M059J (cell line): Measurements from ENCODE around the gene IYD. TPM values are rescaled to one million over a fixed set of nuclear protein-coding genes. Genes with fewer than 3 reads are reported as not detected.
A peak's percentile ranks its signal among the peaks of the same experiment; 100 is the strongest.

ENCODE experiments used
- DNase-seq: peaks from one replicate; pipeline ENCODE4 v3.0.0-alpha.2; 2012; ENCODE audit warnings: low read depth
- total RNA-seq: library from RNA; depleted of rRNA; stranded (reverse); fragments of >200 nt; shearing (Covaris generic); gene quantifications from 2 replicates; pipeline ENCODE4 v1.2.3, GENCODE V29; 2014

Gene IYD
- total RNA-seq, 1 experiment from 2014 or later: not detected

DNA sequence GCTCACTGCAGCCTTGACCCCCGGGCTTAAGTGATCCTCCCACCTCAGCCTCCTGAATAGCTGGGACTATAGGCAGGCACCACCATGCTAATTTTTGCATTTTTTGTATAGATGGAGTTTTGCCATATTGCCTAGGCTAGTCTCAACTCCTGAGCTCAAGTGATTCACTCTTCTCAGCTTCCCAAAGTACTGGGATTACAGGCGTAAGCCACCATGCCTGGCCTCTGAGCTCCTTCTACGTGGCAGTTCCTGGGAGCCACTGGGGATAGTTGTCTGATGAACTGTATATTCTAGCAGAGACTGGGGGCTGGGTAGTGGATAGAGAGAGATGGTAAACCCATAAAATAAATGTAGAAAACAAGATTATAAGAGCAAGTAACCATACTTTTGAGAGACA lies 26.1 kb downstream of the IYD start:
- DNase-seq: no peak

DNA sequence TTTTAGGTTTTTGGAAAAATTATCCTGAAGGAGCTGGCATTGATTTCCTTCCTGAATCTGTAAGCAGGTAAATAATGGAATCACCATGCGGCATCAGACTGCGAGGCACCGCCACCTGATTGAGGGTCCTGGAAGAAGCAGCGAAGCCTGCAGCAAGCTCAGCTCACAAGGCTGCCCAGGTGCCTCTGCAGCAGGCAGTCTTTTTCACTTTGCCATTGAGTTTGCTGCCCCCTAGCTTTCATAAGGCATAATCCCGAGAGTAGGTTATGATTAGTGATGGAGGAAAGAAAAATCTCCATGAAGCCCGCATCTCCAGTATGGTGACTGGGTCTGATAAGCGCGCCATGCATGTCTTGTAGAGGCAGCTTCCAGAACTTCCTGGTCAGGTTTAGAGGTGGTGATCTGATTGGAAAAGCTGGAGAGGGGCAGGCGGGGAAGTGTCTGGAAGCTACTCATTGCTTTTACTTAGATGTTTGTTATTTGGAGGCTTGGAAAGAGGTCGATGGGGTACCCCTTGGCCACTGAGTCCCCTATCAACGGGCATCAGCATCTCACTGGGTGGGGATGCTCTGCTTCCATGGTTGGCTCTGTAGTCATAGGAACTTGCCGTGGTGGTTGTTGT lies 26.7 kb downstream of the IYD start:
- DNase-seq: peak; percentile 55

DNA sequence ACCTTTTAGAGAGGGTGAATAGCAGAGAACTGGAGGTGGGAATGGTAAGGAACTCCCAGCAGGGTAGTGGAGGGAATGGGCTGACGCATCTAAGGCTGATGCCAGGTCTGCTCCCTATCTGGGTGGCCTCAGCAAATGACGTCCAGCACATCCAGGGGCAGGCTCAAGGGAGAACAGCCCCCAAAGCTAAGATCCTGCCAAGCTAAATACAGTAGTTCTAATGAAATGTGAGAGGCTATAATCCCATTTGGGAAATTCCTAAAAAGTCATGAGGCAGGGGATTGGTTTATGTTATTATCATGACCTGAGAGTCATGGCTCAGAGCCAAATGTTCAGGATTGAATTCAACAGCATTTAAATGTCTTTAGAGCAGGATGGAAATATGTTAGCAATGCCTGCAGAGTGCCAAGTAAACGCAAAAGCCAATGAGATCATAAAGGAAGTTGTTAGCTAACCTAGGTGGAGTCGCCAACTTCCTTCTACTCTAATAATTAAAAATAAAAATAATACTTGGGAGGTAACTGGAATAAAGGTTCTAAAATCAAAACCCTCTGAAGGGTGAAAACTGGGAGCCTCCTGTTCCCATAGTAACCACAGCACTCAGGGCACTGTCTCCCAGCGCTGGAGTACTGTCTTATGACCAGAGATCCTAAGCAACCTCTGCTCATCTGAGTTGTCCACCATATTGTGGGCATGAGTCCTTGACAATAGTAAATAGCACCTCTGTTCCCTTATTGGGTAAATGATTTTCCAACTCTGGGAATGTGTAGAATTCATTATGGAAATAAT lies 34.8 kb downstream of the IYD start:
- peak; percentile 5 for DNase-seq

DNA sequence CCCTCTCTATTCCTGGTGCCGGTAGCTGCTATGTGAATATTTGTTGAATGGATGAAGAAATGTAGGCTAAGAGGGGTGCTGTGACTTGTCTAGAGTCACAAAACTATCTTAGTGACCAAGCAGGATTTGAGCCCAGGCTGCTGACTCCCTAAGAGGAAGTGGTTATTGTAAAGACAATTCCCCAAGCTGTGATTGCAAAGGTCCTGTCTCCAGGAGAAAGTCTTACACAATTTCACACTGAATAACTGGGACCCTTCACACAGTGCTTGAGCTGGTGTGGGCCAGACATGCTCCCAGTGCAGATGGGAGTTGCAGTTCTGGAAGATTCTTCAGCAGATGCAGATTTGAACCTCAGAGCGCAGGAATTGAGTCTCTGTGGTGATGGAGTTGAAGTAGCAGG lies 38.1 kb downstream of the IYD start:
- no peak for DNase-seq

DNA sequence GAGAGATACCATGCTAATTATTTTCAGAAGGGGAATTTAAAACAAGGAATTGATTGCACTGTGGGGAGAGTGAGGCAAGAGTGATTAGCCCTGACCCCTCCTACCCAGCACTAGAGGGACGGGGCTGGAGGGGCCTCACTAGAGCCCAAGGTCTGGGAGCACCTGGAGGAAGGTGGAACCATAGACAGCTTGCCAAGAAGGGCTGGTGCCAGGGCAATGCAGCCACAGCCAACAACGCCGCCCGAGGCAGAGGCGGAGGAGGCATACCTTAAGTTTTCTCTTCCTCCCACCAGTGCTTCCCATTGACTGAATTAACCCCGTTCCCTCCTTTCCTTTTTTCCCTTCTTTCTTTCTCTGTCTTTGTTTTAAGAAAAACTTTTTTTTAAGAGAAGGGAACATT lies 40.0 kb downstream of the IYD start:
- no peak for DNase-seq

DNA sequence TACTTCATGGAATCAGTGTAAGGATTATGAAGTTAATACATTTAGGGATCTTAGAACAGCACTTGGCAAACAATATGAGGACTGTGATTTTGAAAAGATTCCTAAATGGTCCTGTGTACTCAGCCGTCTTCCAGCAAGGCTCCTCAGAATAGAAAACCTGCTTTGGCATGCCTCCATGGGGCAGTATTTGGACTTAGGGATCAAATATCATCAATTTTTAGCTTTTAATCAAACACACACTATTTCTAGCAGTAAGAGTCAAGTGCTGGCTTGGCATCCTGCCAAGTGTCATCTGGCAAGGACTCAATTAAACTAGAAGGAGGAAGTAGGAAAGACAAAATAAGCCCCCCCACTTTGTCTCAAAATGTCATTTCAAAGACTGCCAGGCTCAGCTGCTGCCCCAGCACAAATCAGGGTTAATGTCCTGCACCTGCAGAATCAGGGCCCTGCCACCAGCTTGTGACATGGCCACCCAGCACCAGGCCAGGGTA lies 40.8 kb downstream of the IYD start:
- no peak for DNase-seq

DNA sequence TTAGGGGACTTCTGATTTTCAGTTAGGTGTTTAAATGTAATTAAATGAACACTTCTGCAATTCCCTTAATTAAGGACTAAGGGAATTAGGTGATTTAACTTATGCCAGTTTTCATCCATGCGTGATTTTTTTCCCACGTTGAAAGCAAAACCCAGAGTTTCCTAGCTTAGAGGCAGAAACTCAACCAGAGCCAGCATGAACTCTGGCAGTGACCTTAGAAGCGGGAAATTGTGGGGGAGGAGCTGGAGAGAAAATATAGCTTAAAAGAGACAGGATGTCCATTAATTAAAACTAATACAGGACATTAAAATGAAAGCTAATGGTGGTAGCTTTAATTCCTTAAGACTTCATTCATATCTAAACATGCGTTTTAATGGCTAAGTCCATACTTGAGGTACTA lies 41.6 kb downstream of the IYD start:
- no peak for DNase-seq

DNA sequence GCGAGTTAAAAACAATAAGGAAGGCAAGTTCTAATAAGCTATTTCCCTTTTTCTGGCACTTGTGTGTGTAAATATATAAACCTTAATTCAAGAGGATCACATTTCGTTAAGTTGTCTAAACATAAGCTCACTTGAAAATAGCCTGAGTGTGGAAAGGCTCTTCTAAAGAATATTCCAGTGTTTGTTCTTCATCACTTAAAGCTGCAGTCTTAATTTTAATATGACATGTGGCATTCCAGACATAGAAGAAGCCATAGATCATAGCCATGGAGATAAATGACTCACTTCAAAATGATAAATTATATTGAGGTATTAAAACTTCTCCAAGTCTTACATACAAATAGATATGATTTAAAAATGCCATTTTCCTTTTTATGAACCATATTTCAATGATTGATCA lies 42.1 kb downstream of the IYD start:
- DNase-seq: no peak

DNA sequence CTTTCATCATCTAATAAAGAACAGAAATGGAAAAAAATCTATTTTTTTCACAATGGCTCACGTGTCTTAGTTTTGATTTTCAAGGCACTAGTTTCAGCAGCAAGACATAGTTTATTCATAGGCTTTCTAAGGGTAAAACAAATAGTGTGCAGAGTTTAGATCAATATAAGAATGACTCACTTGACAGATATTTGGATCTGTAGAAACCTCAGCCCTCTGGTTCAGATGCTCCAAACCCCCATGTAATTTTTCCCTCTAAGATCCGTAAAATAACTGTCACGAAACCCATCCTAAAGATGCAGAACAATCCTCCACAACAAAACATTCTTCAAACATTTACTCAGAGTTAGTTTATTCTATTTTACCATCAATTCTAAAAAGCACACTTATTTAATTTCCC lies 43.4 kb downstream of the IYD start:
- no peak for DNase-seq

DNA sequence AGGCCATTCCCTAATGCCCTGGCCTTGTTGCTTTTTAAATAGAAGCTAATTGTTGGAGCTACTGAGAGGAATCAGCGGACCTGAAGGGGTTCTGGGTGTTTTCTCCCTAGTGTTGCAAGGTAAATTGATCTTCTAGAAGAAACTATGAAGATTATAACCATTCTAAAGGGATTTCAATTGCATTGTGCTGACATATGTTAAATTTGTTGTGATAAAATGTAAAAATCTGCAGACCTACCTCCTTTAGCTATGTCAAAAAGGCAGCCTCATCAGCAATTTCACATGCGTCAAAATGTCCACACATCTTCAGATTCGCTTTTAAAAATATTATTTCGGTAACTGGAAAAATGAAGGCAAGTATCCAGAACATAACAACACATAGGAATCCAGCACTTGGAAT lies 44.4 kb downstream of the IYD start:
- no peak for DNase-seq

DNA sequence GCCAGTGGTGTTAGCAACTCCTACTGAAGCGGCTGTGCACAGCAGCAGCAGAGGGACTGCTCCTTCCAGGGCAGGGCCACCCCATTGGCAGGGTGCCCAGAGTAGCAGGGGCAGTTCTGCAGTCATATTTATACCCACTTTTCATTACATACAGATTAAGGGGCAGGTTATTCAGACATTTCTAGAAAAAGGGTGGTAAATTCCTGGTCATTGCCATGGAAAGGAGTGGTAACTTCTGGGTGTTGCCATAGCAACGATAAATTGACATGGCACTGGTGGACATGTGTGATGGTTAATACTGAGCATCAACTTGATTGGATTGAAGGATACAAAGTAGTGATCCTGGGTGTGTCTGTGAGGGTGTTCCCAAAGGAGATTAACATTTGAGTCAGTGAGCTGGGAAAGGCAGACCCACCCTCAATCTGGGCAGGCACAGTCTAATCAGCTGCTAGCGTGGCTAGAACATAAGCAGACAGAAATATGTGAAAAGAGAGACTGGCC lies 45.0 kb downstream of the IYD start:
- DNase-seq: no peak

DNA sequence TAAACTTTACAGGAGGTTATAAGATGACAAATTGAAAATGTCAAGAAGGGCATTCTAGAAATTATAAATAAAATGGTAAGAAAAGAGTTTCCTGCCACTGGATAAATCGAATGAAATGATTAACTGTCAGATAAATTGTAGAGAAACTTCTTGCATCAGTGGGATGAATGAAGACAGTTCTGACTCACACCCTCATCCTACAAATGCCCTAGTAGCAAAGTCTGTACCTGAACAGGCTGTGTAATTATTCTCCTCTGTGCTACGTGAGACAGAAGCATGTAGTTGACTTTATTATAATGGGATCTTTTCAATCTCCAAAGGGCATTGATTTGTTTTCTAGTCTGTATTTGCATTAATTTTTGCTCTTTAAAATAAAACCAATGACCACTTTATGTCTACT lies 47.3 kb downstream of the IYD start:
- no peak for DNase-seq

DNA sequence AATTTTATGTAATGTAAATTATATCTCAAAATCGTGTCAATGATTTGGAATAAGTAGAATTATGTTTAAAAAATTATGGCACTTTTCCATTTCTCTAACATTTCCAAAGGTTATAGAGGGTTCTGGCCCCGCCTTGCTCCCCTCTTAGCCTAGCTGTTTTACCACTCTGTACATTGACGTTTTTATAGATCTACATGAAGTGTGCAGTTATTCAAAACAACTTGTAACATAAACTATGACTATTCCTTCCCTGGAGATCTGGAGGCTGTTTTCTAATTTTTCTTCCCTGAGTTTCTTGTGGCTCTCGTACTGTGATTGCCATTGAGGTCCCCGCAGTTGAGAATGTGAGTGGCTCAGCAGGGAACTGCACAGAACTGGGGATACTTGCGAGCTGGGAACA lies 48.4 kb downstream of the IYD start:
- DNase-seq: no peak

DNA sequence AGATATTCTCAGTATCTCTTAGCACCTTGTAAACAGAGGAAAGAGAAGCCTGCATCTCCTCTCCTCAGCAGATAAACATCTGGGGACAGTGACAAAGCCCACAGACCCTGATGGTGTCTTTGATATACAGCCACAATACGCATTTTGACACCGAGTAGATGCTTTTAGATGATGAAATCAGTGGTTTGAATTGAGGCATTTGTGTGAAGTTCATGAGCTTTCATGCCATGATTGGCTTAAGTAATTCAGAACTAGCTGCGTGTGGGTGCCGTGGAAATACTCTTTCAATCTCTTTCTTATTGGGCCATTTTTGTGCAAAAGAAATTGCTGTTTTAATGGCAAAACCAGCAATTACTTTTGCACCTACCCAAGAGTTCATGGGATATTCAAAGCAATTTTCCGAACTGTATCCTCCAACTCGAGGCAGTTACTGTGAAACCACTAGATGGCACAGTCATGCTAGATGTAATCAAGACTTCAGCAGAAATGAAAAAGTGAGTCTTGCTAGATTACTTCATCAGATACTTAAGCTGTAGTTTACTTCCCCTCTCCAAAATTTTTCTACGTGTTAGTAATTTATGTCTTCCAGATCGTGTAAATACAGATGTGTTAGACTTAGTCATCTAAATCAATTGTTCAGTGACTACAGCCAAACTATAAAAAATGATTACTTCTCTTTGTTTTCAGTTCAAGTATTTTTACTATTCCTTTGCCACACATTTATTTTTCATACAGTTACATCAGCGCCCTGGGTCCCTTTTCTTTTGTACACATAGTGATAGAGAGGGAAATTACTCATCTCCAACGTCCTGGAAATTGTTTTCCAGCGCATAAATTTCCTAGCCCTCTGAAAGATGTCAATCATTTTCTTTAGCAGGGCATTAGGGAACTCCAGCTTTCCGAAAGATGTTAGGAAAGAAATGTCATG lies 49.4 kb downstream of the IYD start:
- peak; percentile 69 for DNase-seq

DNA sequence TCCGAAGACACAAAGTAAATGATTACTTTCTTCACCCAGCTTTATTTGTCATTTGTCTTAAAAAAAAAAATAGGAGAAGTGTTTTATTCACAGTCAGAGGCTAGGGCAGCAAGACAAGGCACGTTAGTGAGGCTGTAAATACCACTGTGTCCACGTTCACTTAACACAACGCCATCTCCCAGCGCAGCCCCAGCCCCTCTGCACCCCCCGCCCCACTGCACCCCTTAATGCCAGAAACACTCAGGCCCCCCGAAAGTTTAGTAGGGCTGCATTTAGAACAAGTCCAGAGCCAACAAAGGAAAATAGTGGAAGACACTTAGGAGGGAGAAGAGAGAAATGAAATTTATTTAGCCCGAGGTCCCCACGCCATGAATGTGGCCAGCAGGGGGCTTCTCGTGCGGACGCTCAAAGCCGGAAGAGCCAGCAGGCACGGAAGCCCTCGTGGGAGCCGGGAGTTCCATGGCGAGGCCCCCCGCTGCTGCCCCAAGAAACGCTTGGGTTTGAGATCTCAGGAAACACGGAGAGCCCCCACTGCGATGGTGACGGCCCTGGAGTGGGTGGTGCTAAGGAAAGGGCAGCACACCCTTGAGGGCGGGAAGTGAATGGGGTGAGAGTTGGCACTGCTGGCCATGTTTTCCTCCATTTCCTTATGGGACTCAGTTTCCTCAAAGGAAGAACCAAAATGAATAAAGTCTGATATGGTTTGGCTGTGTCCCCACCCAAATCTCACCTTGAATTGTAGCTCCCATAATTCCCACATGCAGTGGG lies 50.2 kb downstream of the IYD start:
- DNase-seq: peak; percentile 28

DNA sequence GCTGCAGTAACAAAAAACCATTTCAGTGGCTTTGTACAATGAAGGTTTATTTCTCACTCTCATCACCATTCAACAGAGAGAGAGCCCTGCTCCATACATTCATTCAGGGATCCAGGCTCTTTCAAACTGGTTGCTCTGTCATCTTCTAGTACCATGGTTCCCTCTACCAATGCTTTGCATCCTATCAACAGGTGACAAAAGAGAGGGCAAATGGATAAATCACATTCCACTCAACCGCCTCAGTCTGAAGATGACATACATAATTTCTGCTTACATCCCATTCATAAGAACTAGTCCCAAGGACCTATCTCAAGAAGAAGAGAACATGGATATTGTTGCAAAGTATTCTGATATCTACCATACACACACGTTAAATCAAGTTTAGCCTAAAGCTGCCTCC lies 51.6 kb downstream of the IYD start:
- DNase-seq: no peak

DNA sequence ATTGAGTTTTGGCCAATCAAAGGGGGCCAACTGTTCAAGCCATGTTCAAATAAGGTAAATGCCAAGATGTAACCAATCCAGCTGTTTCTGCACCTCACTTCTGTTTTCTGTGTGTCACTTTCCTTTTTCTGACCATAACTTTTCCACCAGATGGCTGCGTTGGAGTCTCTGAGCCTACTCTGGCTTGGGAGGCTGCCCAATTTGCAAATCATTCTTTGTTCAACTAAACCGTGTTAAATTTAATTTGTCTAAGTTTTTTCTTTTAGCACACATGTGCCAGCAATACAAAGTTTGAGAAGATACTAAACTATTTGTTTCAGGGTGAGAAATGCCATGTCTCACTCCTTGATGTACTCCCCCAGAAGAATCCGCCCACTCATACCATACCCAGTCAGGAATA lies 52.1 kb downstream of the IYD start:
- no peak for DNase-seq

DNA sequence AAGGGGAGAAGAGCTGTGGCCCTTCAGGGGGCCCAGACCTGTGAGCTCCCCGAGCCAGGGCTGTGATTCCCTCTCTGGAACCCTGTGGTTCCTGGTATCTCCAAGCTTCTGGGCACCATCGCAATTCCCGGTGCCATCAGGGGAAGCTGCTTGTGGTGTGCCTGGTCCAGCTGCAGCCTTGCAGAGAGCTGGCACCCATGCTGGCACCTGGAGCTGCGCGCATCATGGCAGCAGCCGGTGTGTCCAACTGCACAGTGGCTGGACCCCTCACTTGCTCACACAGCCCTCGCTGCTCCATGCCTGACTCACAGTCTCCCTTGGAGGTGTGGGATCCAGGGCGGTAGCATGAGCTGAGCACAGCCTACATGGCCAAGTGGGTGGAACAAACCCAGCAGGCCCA lies 56.7 kb downstream of the IYD start:
- DNase-seq: no peak

DNA sequence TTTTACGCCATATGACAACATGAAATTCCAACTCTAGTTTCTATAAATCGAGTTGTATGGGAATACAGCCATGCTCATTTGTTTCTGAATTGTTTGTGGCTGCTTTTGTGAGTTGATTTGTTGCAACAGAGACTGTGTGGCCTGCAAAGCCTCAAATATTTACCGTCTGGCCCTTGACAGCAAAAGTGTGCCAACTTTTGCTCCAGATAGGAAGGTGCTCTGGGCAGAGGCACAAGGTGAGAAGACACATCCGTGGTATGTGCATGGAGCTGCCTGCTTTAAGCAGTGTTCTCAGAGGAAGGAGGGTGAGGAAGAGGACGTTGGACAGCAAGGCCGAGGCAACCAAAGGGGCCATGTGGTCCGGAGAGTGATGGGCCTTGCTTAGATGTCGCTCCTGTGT lies 57.4 kb downstream of the IYD start:
- DNase-seq: no peak

DNA sequence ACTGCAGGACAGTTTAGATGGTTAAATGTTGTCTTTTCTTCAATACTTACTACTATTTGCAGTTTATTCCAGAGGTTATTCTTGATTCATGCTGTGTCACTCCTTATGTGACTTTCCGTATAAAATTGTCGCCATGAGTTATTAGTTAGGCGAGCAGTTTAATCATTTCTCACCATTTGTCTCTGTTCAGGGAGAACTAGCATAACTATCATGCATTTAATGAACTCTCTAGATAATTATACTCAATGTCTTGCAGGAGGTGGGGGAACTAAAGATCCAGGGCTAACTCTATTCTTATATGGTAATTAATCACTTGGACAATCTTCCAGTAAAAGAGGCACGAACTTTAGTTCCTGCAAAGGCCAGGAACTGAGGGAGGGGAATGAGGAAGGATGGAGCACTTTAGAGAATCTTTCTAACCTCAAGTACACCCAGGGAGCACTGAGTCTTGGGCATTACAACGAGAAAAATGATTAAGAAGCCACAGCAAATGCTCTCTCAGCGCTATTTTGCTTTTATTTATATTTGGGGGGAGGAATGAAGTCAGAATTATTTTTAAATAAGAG lies 58.3 kb downstream of the IYD start:
- no peak for DNase-seq

DNA sequence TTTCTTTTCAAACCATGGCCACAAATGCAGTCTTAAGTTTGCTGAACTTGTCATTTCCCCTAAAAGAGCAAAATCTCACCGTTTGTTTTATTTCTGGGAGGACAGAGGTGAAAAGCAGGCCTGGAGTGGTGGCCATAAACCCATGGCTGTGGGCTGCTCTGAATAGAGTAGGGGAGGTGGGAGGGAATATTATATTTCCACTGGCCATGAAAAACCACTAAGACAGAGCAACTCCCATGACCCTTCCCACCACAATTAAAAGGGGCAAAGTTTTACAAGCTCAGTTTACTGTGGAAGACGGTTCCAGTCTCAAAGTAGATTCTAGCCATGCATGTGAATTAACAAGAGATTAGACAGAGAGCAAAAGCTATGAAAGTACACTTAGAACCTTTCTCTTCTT lies 59.0 kb downstream of the IYD start:
- DNase-seq: no peak
